ENCODE results near the gene GLA.

DNA sequence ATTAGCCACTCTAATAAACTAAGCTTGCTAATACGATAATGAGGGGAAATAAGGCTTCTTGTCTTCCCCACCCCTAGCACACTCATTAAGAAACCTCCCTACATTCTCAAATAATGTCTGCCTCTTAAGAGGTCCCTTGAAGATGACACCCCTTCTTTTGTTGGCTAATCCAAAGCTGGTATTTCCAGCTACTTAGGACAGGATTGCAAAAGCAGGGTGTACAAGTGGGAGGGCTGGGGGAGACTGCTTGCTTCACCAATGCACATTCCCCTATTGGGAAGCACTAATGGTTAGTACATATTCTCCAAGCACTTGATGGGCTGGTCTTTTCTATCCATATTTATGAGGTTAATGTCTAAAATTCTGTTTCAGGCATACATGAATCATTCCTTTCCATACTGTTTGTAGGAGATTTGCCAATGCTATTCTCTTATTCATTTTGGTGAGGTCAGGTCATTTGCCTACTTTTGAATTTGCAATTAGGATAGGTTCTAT lies 42.4 kb downstream of the GLA start:
- TF ChIP-seq, protein P1, sequence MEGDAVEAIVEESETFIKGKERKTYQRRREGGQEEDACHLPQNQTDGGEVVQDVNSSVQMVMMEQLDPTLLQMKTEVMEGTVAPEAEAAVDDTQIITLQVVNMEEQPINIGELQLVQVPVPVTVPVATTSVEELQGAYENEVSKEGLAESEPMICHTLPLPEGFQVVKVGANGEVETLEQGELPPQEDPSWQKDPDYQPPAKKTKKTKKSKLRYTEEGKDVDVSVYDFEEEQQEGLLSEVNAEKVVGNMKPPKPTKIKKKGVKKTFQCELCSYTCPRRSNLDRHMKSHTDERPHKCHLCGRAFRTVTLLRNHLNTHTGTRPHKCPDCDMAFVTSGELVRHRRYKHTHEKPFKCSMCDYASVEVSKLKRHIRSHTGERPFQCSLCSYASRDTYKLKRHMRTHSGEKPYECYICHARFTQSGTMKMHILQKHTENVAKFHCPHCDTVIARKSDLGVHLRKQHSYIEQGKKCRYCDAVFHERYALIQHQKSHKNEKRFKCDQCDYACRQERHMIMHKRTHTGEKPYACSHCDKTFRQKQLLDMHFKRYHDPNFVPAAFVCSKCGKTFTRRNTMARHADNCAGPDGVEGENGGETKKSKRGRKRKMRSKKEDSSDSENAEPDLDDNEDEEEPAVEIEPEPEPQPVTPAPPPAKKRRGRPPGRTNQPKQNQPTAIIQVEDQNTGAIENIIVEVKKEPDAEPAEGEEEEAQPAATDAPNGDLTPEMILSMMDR (IDR thresholded peaks at IDR 0.05): no peak
- TF ChIP-seq TCF7L2 (IDR thresholded peaks at IDR 0.05; ENCODE audit: low read depth, low read length) (no peak), POLR2AphosphoS5 (IDR thresholded peaks at IDR 0.05; ENCODE audit: low read depth, low read length) (no peak)
- TF ChIP-seq, protein P2, sequence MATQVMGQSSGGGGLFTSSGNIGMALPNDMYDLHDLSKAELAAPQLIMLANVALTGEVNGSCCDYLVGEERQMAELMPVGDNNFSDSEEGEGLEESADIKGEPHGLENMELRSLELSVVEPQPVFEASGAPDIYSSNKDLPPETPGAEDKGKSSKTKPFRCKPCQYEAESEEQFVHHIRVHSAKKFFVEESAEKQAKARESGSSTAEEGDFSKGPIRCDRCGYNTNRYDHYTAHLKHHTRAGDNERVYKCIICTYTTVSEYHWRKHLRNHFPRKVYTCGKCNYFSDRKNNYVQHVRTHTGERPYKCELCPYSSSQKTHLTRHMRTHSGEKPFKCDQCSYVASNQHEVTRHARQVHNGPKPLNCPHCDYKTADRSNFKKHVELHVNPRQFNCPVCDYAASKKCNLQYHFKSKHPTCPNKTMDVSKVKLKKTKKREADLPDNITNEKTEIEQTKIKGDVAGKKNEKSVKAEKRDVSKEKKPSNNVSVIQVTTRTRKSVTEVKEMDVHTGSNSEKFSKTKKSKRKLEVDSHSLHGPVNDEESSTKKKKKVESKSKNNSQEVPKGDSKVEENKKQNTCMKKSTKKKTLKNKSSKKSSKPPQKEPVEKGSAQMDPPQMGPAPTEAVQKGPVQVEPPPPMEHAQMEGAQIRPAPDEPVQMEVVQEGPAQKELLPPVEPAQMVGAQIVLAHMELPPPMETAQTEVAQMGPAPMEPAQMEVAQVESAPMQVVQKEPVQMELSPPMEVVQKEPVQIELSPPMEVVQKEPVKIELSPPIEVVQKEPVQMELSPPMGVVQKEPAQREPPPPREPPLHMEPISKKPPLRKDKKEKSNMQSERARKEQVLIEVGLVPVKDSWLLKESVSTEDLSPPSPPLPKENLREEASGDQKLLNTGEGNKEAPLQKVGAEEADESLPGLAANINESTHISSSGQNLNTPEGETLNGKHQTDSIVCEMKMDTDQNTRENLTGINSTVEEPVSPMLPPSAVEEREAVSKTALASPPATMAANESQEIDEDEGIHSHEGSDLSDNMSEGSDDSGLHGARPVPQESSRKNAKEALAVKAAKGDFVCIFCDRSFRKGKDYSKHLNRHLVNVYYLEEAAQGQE (IDR thresholded peaks at IDR 0.05; ENCODE audit: insufficient read depth in 1 of 2, low read depth in 2 of 2, low read length in 1 of 2): no peak

Data from Panc1 (cell line).